PFSK-1 (cell line): ENCODE data around the gene PDCD2.

Experiments used
- FOXP2 ChIP-seq: optimal IDR thresholded peaks from 2 replicates; pipeline ENCODE3; 2011; ENCODE audit warnings: borderline replicate concordance, control low read depth, inconsistent platforms; ENCODE audit not compliant: insufficient read depth; ENCODE audit errors: extremely low read length, extremely low read depth
- POLR2AphosphoS5 ChIP-seq: IDR thresholded peaks from 2 replicates; pipeline ENCODE4 v1.6.1; 2012; ENCODE audit warnings: low read depth, mild to moderate bottlenecking, control low read depth, low read length, moderate library complexity
- TAF1 ChIP-seq: IDR thresholded peaks from 2 replicates; pipeline ENCODE4 v1.6.1; 2012; ENCODE audit warnings: low read length, control low read depth, borderline replicate concordance; ENCODE audit not compliant: insufficient read depth
- TF ChIP-seq, protein P1 (sequence below), 2 experiments: IDR thresholded peaks; 2 replicates each; pipeline versions ENCODE4 v1.6.1 to v1.8.0; 2011 to 2012; ENCODE audit warnings: low read depth in 2 of 2, low read length in 2 of 2, control low read depth in 1 of 2, inconsistent platforms in 1 of 2, mild to moderate bottlenecking in 1 of 2, moderate library complexity in 1 of 2; ENCODE audit not compliant: insufficient read depth in 1 of 2

GRCh38 chr6:170605574-170606259, 21.3 kb upstream of the PDCD2 start:
- TF ChIP-seq POLR2AphosphoS5, result no peak
- no peak for TF ChIP-seq FOXP2
- no peak for TF ChIP-seq TAF1
- TF ChIP-seq, protein P1, sequence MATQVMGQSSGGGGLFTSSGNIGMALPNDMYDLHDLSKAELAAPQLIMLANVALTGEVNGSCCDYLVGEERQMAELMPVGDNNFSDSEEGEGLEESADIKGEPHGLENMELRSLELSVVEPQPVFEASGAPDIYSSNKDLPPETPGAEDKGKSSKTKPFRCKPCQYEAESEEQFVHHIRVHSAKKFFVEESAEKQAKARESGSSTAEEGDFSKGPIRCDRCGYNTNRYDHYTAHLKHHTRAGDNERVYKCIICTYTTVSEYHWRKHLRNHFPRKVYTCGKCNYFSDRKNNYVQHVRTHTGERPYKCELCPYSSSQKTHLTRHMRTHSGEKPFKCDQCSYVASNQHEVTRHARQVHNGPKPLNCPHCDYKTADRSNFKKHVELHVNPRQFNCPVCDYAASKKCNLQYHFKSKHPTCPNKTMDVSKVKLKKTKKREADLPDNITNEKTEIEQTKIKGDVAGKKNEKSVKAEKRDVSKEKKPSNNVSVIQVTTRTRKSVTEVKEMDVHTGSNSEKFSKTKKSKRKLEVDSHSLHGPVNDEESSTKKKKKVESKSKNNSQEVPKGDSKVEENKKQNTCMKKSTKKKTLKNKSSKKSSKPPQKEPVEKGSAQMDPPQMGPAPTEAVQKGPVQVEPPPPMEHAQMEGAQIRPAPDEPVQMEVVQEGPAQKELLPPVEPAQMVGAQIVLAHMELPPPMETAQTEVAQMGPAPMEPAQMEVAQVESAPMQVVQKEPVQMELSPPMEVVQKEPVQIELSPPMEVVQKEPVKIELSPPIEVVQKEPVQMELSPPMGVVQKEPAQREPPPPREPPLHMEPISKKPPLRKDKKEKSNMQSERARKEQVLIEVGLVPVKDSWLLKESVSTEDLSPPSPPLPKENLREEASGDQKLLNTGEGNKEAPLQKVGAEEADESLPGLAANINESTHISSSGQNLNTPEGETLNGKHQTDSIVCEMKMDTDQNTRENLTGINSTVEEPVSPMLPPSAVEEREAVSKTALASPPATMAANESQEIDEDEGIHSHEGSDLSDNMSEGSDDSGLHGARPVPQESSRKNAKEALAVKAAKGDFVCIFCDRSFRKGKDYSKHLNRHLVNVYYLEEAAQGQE (IDR thresholded peaks at IDR 0.05; ENCODE audit: insufficient read depth in 1 of 2, low read depth in 2 of 2, low read length in 2 of 2), result no peak
